NCI-H510A treated with DMSO at 0.1 percent for 48 hours (cell line): ENCODE measurements around the gene LRP5.
"Not testable (repeated sequence)": the region's sequence is repeated elsewhere in the genome, so short reads cannot be mapped to it uniquely, and the experiment has no call there.

Experiments
- DNase-seq: peaks from one replicate; lab custom pipeline; 2025; lab: John Stamatoyannopoulos, UW

The LRP5 gene

DNA sequence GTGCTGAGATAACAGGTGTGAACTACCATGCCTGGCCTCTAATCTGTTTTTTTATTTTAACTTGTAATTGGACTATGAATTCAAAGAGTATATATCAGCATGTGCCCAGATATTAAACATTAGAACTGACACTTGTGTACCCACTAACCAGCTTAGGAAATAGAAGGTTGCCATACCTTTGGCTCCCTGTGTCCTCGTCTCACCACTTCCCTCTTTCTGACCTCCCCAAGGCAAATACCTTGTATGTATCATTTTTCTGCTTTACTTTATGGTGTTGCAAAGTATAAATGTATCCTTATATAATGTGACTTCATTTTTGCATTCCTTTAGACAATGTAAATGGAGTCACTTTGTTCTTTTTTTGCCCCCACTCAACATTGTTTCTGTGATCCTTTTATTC is 157.3 kb downstream of the LRP5 start:
- DNase-seq, result no peak

DNA sequence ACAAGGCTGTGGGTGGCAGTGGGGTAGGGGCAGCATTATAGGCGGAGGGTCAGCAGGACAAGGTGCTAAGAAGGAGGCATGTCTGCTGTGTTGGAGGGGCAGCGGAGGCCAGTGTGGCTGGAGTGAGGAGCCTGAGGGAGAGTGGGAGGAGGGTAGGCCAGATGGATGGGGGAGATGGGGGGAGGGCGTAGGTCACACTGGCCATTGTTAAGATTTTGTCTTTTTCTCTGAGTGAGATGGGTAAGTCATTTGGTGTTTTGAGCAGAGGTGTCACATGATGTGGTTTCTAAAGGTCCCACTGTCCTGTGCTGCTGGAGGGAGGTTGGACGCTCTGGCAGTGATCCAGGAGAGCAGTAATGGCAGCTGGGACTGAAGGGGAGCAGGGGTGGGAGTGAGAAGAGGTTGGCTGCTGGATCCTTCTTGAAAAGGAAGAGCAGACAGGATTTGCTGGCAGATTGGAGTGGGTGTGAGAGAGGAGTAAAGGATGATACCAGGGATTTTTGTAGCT is 158.0 kb downstream of the LRP5 start:
- no peak for DNase-seq

DNA sequence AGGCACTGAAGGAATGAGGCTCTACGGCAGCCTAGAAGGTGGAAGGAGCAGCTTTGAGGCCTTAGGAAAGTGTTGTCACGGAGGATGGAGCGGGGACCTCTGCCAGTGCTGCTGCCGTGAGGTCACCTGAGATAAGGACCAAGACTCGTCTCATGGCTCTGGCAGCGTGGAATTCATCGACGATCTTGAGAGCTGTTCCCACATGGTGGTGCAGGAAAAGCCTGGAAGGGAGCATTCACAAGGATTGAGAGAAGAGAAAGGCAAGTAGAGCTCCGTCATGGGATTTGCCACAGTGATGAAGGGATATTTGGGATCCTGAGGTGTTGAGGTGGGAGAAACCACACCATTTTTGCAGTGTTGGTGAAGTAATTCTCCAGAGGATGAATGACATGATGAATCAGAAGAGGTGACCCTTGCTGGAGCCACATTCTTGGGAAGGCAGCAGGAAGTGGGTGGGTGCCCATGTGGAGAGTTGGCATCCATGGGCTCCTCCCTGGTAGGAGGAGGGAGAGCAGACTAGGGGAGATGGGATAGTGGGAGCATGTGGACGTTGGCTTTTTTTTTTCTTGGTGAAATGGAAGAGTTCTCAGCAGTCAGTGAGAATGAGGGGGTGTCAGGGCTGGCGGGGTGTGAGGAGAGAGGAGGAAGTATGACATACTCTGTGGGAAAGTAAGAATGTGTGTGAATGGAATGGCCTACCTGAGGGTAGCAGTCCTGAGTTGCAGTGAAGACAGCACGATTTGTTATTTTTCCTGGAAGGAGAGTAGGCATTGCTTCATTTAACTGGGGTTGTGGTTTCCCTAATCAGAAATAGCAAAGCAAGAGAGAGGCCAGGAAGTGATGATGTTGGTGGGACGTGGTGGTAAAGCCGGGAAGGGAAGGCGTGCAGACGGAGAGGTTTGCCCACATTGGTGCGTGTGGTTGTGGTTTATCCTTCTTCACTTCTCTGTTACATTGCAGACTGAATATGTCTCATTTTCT is 159.3 kb downstream of the LRP5 start:
- DNase-seq, result no peak

DNA sequence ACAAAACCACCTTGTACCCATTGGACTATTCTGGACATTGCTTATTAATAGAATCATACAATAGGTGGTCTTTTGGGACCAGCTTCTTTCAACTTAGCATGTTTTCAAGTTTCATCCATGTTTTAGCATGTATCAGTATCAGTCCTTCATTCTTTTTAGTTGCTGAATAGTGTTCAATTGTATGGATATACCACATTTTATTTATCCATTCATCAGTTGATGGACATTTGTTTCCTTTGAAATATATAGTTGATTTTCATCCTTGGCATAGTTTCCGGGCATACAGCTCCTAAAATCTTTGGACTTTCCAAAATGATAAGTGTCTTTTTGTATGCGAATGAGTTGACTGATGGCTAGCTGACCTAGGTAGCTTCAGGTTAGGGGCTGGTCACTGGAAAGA is 160.4 kb downstream of the LRP5 start:
- no peak for DNase-seq

DNA sequence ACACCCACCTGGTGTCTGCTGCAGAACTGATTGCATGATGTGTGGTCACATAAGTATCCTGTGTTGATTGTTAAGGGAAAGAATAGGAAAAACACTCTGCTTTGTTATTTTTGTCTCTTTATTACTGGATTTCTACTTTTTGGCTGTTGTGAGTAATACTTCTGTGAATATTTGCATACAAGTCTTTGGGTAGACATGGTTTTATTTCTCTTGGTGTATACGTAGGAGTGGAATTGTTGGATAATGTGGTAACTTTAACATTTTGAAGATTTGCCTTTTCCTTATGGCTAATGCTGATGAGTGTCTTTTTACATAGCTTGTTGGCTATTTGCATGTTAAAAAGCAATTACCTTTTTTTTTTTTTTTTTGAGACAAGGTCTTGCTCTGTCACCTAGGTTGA is 161.3 kb downstream of the LRP5 start:
- no peak for DNase-seq

DNA sequence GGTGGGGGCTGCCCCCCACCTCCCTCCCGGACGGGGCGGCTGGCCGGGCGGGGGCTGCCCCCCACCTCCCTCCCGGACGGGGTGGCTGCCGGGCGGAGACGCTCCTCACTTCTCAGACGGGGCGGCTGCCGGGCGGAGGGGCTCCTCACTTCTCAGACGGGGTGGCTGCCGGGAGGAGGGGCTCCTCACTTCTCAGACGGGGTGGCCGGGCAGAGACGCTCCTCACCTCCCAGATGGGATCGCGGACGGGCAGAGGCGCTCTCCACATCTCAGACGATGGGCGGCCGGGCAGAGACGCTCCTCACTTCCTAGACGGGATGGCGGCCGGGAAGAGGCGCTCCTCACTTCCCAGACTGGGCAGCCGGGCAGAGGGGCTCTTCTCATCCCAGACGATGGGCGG is 163.2 kb downstream of the LRP5 start:
- DNase-seq, result not testable (repeated sequence)

DNA sequence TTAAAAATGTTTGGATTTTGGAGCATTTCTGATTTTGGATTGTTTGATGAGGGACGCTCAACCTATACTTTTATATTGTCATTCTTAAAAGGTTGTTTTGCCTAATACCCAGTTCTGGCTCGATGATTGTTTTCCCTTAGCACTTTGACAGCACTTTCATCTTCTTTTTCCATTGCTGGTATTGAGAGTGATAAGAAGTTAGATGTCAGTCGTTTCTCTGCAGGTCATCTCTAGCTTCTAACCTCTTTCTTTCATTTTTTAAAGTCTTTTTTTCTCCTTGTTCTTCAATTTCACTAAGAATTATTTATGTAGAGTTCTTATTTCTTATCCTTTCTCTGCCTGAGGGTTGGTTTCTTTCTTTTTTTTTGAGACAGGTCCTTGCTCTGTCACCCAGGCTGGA is 167.0 kb downstream of the LRP5 start:
- no peak for DNase-seq

DNA sequence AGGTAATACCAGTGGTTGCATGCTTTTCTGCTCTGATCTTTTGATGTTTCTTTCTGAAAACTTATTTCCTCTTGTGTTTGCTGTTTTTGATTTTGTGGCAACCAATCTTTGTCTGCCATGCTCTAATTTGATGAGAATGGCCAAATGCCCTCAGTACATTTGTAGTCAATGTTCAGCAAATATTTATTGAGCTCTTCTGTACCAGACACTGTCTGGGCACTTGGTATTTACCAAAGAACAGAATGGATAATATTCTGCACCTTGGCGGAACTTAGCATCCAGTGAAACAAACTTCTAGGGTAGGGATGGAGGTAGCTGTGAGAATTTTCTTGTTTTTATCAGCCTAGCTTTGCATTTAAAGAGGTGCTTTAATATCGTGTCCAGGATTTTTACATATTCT is 167.8 kb downstream of the LRP5 start:
- no peak for DNase-seq

DNA sequence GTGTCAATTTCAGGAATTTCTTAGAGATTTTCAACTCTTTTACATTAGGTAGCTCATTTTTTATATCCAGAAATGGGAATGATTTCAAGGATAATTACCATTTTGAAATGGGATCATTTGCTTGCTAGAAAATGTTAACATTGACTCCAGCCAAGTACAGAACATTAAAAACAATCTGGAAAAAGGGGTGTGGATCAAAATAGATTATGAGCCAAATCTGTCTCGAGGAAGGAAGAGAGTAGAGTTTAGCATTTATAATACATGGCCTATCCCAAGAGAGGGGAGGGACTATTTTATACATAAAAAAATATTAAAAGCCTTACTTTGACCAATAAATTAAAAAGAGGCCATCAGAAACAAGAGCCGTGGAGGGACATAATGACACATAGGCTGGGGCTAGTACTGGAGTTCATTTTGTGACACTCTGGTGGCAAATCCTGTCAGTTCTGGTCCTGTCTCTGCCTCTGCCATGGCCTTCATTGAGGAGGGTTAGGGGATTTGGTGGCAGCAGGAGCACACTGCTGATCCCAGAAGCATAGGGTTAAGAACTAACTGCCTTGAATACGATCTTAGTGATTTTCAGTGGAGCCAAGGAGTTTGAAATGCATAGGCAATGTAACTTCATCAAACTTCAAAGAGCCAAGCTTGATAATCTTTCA is 168.6 kb downstream of the LRP5 start:
- DNase-seq, result no peak

DNA sequence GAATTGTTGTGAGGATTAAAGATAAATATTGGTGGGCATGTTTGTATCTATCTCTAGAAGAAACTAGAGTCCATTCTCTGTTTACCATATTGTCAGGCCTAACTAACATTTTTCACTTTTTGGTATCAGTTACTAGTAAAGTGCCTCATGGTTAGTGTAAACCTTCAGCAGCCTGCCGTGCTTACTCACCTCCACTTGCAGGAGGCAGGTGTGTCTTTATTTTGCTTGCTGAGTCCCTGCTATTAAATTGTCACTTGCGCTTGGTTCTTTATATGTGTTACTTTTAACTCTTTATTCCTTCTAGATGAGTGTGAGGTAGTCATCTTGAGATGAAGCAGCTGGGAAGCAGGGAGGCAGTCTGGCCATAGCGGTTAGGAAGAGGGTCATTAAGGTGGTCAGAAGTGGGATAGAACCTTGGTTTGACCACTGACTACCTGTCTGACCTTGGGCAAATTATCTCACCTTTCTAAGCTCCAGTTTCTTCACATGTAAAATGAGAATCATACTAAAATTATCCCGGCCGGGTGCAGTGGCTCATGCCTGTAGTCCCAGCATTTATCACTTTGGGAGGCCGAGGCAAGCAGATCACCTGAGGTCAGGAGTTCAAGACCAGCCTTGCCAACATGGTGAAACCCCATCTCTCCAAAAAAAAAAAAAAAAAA is 169.3 kb downstream of the LRP5 start:
- peak; percentile 42 for DNase-seq

DNA sequence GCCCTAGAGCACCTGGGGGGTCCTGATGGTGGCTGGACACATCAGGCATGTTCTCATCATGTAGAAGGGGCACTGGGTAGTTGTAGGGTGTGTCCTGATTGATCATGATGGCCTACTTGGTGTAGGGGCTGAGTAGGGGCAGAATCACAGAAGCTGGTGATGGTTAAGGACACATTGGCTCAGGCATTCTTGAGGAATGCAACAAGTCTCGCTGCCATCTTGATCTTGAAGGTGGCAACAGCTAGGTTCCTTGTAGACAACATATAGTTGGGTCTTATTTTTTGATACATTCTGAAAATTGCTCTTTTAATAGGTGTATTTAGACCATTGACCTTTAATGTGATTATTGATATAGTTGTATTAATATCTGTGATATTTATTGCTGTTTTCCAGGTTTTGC is 176.2 kb downstream of the LRP5 start:
- no peak for DNase-seq

DNA sequence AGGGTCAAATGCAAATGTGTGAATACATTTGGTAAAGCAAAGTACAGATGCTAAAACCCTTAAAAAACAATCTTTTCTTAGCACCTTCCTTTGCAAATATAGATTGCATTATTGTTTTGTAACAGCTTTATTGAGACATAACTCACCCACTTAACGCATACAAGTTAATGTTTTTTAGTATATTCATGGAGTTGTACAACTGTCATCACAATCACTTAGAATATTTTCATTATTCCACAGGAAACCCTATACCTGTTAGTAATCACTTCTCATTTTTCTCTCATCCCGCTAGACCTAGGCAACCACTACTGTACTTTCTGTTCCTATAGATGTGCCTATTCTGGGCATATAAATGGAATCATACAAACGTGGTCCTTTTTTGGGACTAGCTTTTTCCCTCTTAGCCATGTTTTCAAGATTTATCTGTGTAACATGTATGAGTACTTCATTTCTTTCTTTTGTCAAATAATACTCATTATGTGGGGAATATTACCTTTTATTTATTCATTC is 182.9 kb downstream of the LRP5 start:
- DNase-seq, result no peak

DNA sequence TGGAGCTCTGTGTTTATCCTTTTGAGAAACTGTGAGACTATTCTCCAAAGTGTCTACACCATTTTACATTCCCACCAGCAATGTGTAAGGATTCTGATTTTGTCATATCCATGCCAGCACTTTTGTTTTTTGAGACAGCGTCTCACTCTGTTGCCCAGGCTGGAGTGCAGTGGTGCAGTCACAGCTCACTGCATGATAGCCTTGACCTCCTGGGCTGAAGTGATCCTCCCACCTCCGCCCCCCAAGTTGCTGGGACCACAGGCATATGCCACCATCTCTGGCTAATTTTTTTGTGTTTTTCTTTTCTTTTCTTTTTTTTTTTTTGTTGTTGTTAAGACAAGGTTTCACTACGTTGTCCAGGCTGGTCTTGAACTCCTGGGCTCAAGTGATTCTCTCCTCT is 183.5 kb downstream of the LRP5 start:
- DNase-seq, result no peak

DNA sequence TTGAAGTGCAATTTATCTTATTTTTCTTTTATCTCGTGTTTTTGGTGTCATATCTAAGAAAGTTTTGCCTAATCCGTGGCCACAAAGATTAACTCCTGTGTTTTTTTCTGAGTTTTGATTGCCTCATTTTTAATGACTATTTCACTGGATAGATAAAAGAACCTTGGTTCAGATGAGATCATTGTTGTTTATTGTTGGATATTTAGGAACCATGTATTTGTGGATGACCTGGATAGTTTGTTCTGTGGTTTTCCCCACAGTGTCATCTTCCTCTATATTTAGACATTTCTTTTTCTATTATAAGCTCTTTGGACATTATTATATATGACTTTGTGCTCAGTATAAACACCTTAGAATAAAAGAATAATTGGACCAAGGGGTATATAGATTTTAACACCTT is 185.4 kb downstream of the LRP5 start:
- DNase-seq, result no peak

DNA sequence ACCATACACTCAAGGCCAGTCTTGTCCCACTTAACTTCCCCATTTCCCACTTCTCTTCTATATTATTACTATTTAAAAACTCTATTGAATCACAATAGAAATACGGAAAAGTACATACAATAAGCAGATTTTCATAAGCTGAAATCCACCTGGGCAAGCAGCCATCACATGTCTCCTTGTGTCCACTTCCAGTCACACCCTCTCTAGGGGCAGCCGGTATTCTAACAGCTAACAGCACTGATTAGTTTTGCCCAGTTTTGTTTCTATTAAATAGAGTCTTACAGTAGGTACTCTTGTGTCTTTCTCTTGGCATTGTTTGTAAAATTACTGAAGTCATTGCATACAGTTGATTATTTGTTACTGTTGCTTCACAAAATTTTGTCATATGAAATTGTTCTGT is 185.9 kb downstream of the LRP5 start:
- no peak for DNase-seq
